Panc1 (cell line): ENCODE data around the gene TPRG1L. TPM values are rescaled to one million over a fixed set of nuclear protein-coding genes. Genes with fewer than 3 reads are reported as not detected.

Source experiments
- ATAC-seq: fragments of 200-7000 bp; cut with Tn5 transposase; 2 replicates; pipeline ENCODE4 v1.9.1; 2020; ENCODE audit warnings: mild to moderate bottlenecking, moderate library complexity
- BruUV-seq: library from RNA; stranded (reverse); fragments of 400-500 nt; replicated peaks from 2 replicates; lab custom pipeline; 2021; lab: Mats Ljungman, UMichigan
- CTCF ChIA-PET: fragments of 300-600 bp; sonication (Branson Sonifier 250); formaldehyde crosslinking; loops from one replicate; lab custom pipeline; 2022; ENCODE audit warnings: antibody characterized with exemption; lab: Charles Lee
- POLR2A ChIA-PET: fragments of 300-600 bp; sonication (Branson Sonifier 250); formaldehyde crosslinking; loops from one replicate; lab custom pipeline; 2022; ENCODE audit warnings: antibody characterized with exemption; lab: Charles Lee
- DNase-seq: peaks from one replicate; pipeline ENCODE4 v3.0.0-alpha.2; 2010; ENCODE audit warnings: low read depth, low spot score
- H3K27ac ChIP-seq: 2 replicates; pipeline ENCODE4 v1.5.1; 2011; ENCODE audit warnings: mild to moderate bottlenecking, low read length, inconsistent platforms
- H3K27me3 ChIP-seq: fragments of 200-500 bp; sonication (Bioruptor generic); 2 replicates; pipeline ENCODE4 v1.6.0; 2014; ENCODE audit warnings: low read length, inconsistent platforms; ENCODE audit not compliant: control insufficient read depth, insufficient read depth
- H3K36me3 ChIP-seq: fragments of 200-500 bp; sonication (Bioruptor generic); 2 replicates; pipeline ENCODE4 v1.5.1; 2014; ENCODE audit warnings: inconsistent platforms, mild to moderate bottlenecking, low read length, moderate library complexity; ENCODE audit not compliant: control insufficient read depth, insufficient read depth
- H3K4me1 ChIP-seq: 2 replicates; pipeline ENCODE4 v1.5.1; 2011; ENCODE audit warnings: inconsistent platforms, mild to moderate bottlenecking, low read length, moderate library complexity; ENCODE audit not compliant: control insufficient read depth, insufficient read depth
- H3K4me3 ChIP-seq, 2 experiments: 2 replicates each; pipeline ENCODE4 v1.5.1; 2011 to 2012; ENCODE audit warnings: low read depth in 2 of 2, low read length in 2 of 2, mild to moderate bottlenecking in 2 of 2, inconsistent platforms in 1 of 2, moderate library complexity in 1 of 2
- H3K9me3 ChIP-seq: fragments of 200-500 bp; sonication (Bioruptor generic); 2 replicates; pipeline ENCODE4 v1.5.1; 2014; ENCODE audit warnings: low read depth, mild to moderate bottlenecking, inconsistent platforms, low read length, moderate library complexity; ENCODE audit not compliant: control insufficient read depth, insufficient read depth
- CTCF ChIP-seq: fragments of 450-650 bp; IDR thresholded peaks from 2 replicates; pipeline ENCODE4 v1.5.1; 2017; ENCODE audit warnings: mild to moderate bottlenecking
- POLR2AphosphoS5 ChIP-seq: IDR thresholded peaks from 2 replicates; pipeline ENCODE4 v1.6.1; 2012; ENCODE audit warnings: mild to moderate bottlenecking, low read depth, low read length, moderate library complexity
- REST ChIP-seq, 2 experiments: IDR thresholded peaks; 2 replicates each; pipeline ENCODE4 v1.6.1; 2011 to 2012; ENCODE audit warnings: low read depth in 2 of 2, control low read depth in 1 of 2, low read length in 1 of 2, mild to moderate bottlenecking in 1 of 2, moderate library complexity in 1 of 2; ENCODE audit not compliant: insufficient read depth in 1 of 2
- SIN3A ChIP-seq: IDR thresholded peaks from 2 replicates; pipeline ENCODE4 v1.6.1; 2012; ENCODE audit warnings: low read depth, mild to moderate bottlenecking, low read length, moderate library complexity, borderline replicate concordance; ENCODE audit not compliant: insufficient read depth
- TCF7L2 ChIP-seq: IDR thresholded peaks from 2 replicates; pipeline ENCODE4 v1.6.1; 2011; ENCODE audit warnings: mild to moderate bottlenecking, low read depth, low read length, inconsistent platforms
- in situ Hi-C: cut with HindIII; loops from 2 replicates; pipeline ENCODE4 v1.10.0; 2016; ENCODE audit warnings: low sequenced_read_pairs, low pct_unique_long_range_greater_than_20kb
- intact Hi-C: fragments of 100-400 bp; cut with micrococcal nuclease; formaldehyde crosslinking; loops from one replicate; pipeline ENCODE4 v1.10.0; 2022; ENCODE audit not compliant: unreplicated experiment
- total RNA-seq: library from RNA; stranded (reverse); gene quantifications from one replicate; pipeline ENCODE4 v1.2.1, GENCODE V29; 2021; ENCODE audit not compliant: unreplicated experiment

Gene TPRG1L
- total RNA-seq, 1 experiment from 2014 or later: 57.5 TPM

- Histone ChIP-seq H3K9me3 (no peaks in the 10 kb centered on the region), H3K27ac (no peak overlapping the region), H3K36me3 (no peaks in the 10 kb centered on the region), H3K4me1 (peaks cover 25% of the 10 kb centered on the region), H3K4me3 (no peak overlapping the region), H3K27me3 (no peaks in the 10 kb centered on the region)
- BruUV-seq: no TSS peak
- intact Hi-C loops: no loop called here
- ChIA-PET CTCF (interaction anchor here (0.5 to 0.8 kb wide), 2 partner anchors 18 to 118 kb away, joined by 3 to 4 read pairs; no protein-coding TSS in a partner anchor), POLR2A (no interaction called here)
- TF ChIP-seq TCF7L2: no peak
- DNase-seq: no peak
- in situ Hi-C loops: no loop called here
- no peak for ATAC-seq
These were observed 15.6 kb upstream of the TPRG1L start for GRCh38 chr1:3609016-3609768.

GRCh38 chr1:3609769-3610526 lies 14.9 kb upstream of the TPRG1L start:
- H3K27me3 ChIP-seq: no peaks in the 10 kb centered on the region
- ATAC-seq: no peak
- peaks cover 28% of the 10 kb centered on the region for H3K4me1 ChIP-seq
- intact Hi-C loops: no loop called here
- CTCF ChIA-PET: no interaction called here
- POLR2A ChIA-PET: no interaction called here
- H3K9me3 ChIP-seq: no peaks in the 10 kb centered on the region
- no peaks in the 10 kb centered on the region for H3K36me3 ChIP-seq
- TF ChIP-seq REST (IDR thresholded peaks at IDR 0.05; ENCODE audit: insufficient read depth in 1 of 2, low read depth in 2 of 2, low read length in 1 of 2) (no peak), TCF7L2 (no peak), SIN3A (no peak), POLR2AphosphoS5 (no peak), CTCF (no peak)
- no TSS peak for BruUV-seq
- H3K27ac ChIP-seq: no peak overlapping the region
- in situ Hi-C loops: no loop called here
- no peak for DNase-seq
- H3K4me3 ChIP-seq: no peak overlapping the region
